GM12878 (cell line): ENCODE data around the gene LIN7A. TPM values are rescaled to one million over a fixed set of nuclear protein-coding genes. Genes with fewer than 3 reads are reported as not detected.

Source experiments
- ATAC-seq: fragments of 200-7000 bp; cut with Tn5 transposase; 3 replicates; pipeline ENCODE4 v1.9.1; 2020; ENCODE audit warnings: mild to moderate bottlenecking, moderate library complexity
- BruUV-seq: library from RNA; stranded (reverse); fragments of 400-500 nt; replicated peaks from 2 replicates; lab custom pipeline; 2021; lab: Mats Ljungman, UMichigan
- CTCF ChIA-PET: fragments of 300-600 bp; sonication (Branson Sonifier 250); formaldehyde crosslinking; extraction: SDS; loops from one replicate; lab custom pipeline; 2021; ENCODE audit warnings: inconsistent platforms; lab: Yijun Ruan, JAX
- POLR2A ChIA-PET: fragments of 350-600 bp; formaldehyde crosslinking; extraction: SDS; loops from one replicate; lab custom pipeline; 2021; ENCODE audit warnings: inconsistent platforms; lab: Charles Lee
- RAD21 ChIA-PET: fragments of 300-600 bp; sonication (Branson Sonifier 250); formaldehyde crosslinking; loops from one replicate; lab custom pipeline; 2023; ENCODE audit warnings: antibody characterized with exemption; ENCODE audit not compliant: unreplicated experiment; lab: Charles Lee
- SMC1A ChIA-PET: fragments of 300-600 bp; sonication (Branson Sonifier 250); formaldehyde crosslinking; loops from one replicate; lab custom pipeline; 2023; ENCODE audit not compliant: unreplicated experiment, uncharacterized antibody; lab: Charles Lee
- DNase-seq: peaks from one replicate; pipeline ENCODE4 v3.0.0-alpha.2; 2011; ENCODE audit warnings: low read depth, low spot score
- FAIRE-seq: peaks from 3 replicates; lab custom pipeline; 2011; peaks lifted over from hg19 to GRCh38; lab: Jason Lieb, UNC
- H2AFZ ChIP-seq: 2 replicates; pipeline ENCODE4 v1.6.0; 2011; ENCODE audit warnings: low read depth, low read length, control low read depth; ENCODE audit not compliant: control insufficient read depth
- H3K27ac ChIP-seq: 2 replicates; pipeline ENCODE4 v1.5.1; 2011; ENCODE audit warnings: control low read depth; ENCODE audit not compliant: control insufficient read depth, insufficient read depth
- H3K27me3 ChIP-seq, 2 experiments: replicated peaks in 1 of 2; 2 replicates each; pipeline versions ENCODE4 v1.6.0 to v1.6.1; 2011; ENCODE audit warnings: low read length in 1 of 2; ENCODE audit not compliant: control insufficient read depth in 2 of 2, insufficient read depth in 2 of 2
- H3K36me3 ChIP-seq, 2 experiments: 2 replicates each; pipeline ENCODE4 v1.5.1; 2011; ENCODE audit warnings: low read length in 1 of 2; ENCODE audit not compliant: control insufficient read depth in 2 of 2, insufficient read depth in 2 of 2
- H3K4me1 ChIP-seq: 2 replicates; pipeline ENCODE4 v1.6.1; 2011; ENCODE audit warnings: mild to moderate bottlenecking, low read length, moderate library complexity, mixed read lengths; ENCODE audit not compliant: control insufficient read depth, insufficient read depth
- H3K4me2 ChIP-seq: 2 replicates; pipeline ENCODE4 v1.6.0; 2011; ENCODE audit warnings: control low read depth; ENCODE audit not compliant: control insufficient read depth, insufficient read depth
- H3K4me3 ChIP-seq: fragments of 200-600 bp; sonication (generic); 2 replicates; pipeline ENCODE4 v1.5.1; 2016
- H3K79me2 ChIP-seq: 2 replicates; pipeline ENCODE4 v1.6.0; 2011; ENCODE audit warnings: low read length; ENCODE audit not compliant: control insufficient read depth, insufficient read depth
- H3K9ac ChIP-seq: 2 replicates; pipeline ENCODE4 v1.8.0; 2011; ENCODE audit warnings: low read length, control low read depth, mixed read lengths; ENCODE audit not compliant: control insufficient read depth, insufficient read depth
- H3K9me3 ChIP-seq: replicated peaks from 3 replicates; pipeline ENCODE4 v1.5.1; 2011; ENCODE audit warnings: mild to moderate bottlenecking, low read length; ENCODE audit not compliant: control insufficient read depth, insufficient read depth
- H4K20me1 ChIP-seq: 2 replicates; pipeline ENCODE4 v1.6.0; 2011; ENCODE audit not compliant: control insufficient read depth, insufficient read depth
- BHLHE40 ChIP-seq, 2 experiments: fragments of 450-650 bp in 1 of 2; IDR thresholded peaks; 2 replicates each; pipeline ENCODE4 v1.6.1; 2011 to 2017; ENCODE audit warnings: low read depth in 2 of 2, borderline replicate concordance in 1 of 2, improper control_type of control experiment in 1 of 2, low read length in 1 of 2, mild to moderate bottlenecking in 1 of 2
- BMI1 ChIP-seq: fragments of 450-650 bp; IDR thresholded peaks from 2 replicates; pipeline ENCODE4 v1.6.1; 2016; ENCODE audit warnings: mild to moderate bottlenecking, moderate library complexity, borderline replicate concordance
- CBFB ChIP-seq: IDR thresholded peaks from 2 replicates; pipeline ENCODE4 v1.6.1; 2016; ENCODE audit warnings: antibody characterized with exemption, low read depth
- CBX3 ChIP-seq: fragments of 200-600 bp; sonication (generic); IDR thresholded peaks from 2 replicates; pipeline ENCODE4 v1.6.1; 2016; ENCODE audit warnings: low read depth, borderline replicate concordance
- DPF2 ChIP-seq: fragments of 450-650 bp; IDR thresholded peaks from 2 replicates; pipeline ENCODE4 v1.6.1; 2017; ENCODE audit warnings: mild to moderate bottlenecking
- EED ChIP-seq: sonication (generic); IDR thresholded peaks from 2 replicates; pipeline ENCODE4 v1.6.1; 2016; ENCODE audit warnings: antibody characterized with exemption, low read depth
- FOS ChIP-seq: IDR thresholded peaks from 3 replicates; pipeline ENCODE4 v1.6.1; 2011; ENCODE audit warnings: borderline replicate concordance; ENCODE audit not compliant: insufficient read length; ENCODE audit errors: extremely low read depth
- MEF2A ChIP-seq: IDR thresholded peaks from 2 replicates; pipeline ENCODE4 v1.6.1; 2011; ENCODE audit warnings: low read depth, mild to moderate bottlenecking, low read length, moderate library complexity; ENCODE audit not compliant: insufficient read depth
- SRF ChIP-seq, 2 experiments: IDR thresholded peaks; 2 replicates each; pipeline ENCODE4 v1.6.1; 2011; ENCODE audit warnings: low read depth in 2 of 2, low read length in 2 of 2, mild to moderate bottlenecking in 1 of 2, moderate library complexity in 1 of 2
- ZZZ3 ChIP-seq: IDR thresholded peaks from 2 replicates; pipeline ENCODE4 v1.6.1; 2011; ENCODE audit warnings: low read depth; ENCODE audit not compliant: control insufficient read depth, insufficient read length
- WGBS: methylation state at CpG from one replicate; pipeline ENCODE4 v1.1.6; 2016; ENCODE audit warnings: low lambda C conversion rate; ENCODE audit not compliant: insufficient replicate concordance, insufficient coverage; ENCODE audit errors: missing lambda C conversion rate; 5-methylcytosine and 5-hydroxymethylcytosine counted together
- in situ Hi-C: fragments of 300-500 bp; cut with MboI; formaldehyde crosslinking; loops from 9 replicates; pipeline ENCODE4 v1.14.3; 2018; ENCODE audit warnings: mixed read lengths
- intact Hi-C: fragments of 100-400 bp; cut with micrococcal nuclease; formaldehyde crosslinking; loops from one replicate; pipeline ENCODE4 v1.14.2; 2022; ENCODE audit not compliant: unreplicated experiment
- polyA plus RNA-seq, 11 experiments: library from polyadenylated mRNA; depleted of rRNA in 4 of 11; unstranded in 6 of 11; stranded (reverse) in 5 of 11; fragments of >200 nt; fragmentation: Nextera tagmentation in 4 of 11; fragmentation: Illumina TruSeq in 1 of 11; extraction: Ambion mirVana in 4 of 11; extraction: Trizol in 1 of 11; gene quantifications; 1 replicate in 1 of 11; 2 replicates in 10 of 11; pipeline versions ENCODE4 v1.2.1 to v1.2.3, GENCODE V29; 2011 to 2016; ENCODE audit warnings: inconsistent platforms in 2 of 11, missing spikeins in 2 of 11, low read depth in 1 of 11
- total RNA-seq, 4 experiments: library from RNA; depleted of rRNA in 3 of 4; stranded (reverse); fragments of >200 nt in 3 of 4; fragmentation: Illumina TruSeq in 1 of 4; extraction: Trizol in 1 of 4; gene quantifications; 2 replicates each; pipeline versions ENCODE4 v1.2.1 to v1.2.3, GENCODE V29; 2013 to 2021
- TF ChIP-seq, protein P1 (sequence below): fragments of 450-650 bp; IDR thresholded peaks from 2 replicates; pipeline ENCODE4 v1.6.1; 2017; ENCODE audit warnings: mild to moderate bottlenecking, moderate library complexity

The LIN7A gene
- total and polyA plus RNA-seq, 10 of the 15 experiments (the other 5 are each of a cell fraction or from before 2014, with no cell fraction given): 0.04 to 0.93 (median 0.35) TPM; not detected in 1

DNA sequence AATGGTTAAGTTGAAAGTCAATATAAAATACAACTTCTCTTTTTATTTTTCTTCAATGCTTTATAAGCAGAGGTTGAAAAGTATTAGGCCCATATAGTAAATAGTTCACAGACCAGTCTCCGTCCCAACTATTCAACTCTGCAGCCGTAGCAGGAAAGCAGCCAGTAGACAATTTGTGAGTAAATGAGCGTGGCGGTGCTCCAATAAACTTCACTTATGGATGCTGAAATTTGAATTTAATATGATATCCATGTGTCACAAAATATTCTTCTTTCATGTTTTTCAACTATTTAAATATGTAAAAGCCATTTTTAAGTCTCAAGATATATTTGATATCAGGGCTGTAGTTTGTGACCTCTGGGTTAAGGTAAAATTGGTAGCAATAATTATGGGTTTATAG, 17.7 kb downstream of the LIN7A start:
- no peak overlapping the region for H2AFZ ChIP-seq
- no peak overlapping the region for H3K27ac ChIP-seq
- H3K4me3 ChIP-seq: no peak overlapping the region
- no peak overlapping the region for H3K9ac ChIP-seq
- CTCF ChIA-PET: no interaction called here
- H3K4me1 ChIP-seq: no peaks in the 10 kb centered on the region
- intact Hi-C loops (no loop called here), in situ Hi-C loops (no loop called here)
- no peaks in the 10 kb centered on the region for H3K9me3 ChIP-seq
- no peaks in the 10 kb centered on the region for H3K79me2 ChIP-seq
- RAD21 ChIA-PET: no interaction called here
- TF ChIP-seq DPF2 (no peak), MEF2A (no peak), BMI1 (no peak), SRF (IDR thresholded peaks at IDR 0.05; ENCODE audit: low read depth in 2 of 2, low read length in 2 of 2) (no peak), CBFB (no peak), FOS (no peak), EED (no peak), CBX3 (no peak), BHLHE40 (IDR thresholded peaks at IDR 0.05; ENCODE audit: borderline replicate concordance in 1 of 2, low read depth in 2 of 2, low read length in 1 of 2) (no peak), ZZZ3 (no peak)
- TF ChIP-seq, protein P1, sequence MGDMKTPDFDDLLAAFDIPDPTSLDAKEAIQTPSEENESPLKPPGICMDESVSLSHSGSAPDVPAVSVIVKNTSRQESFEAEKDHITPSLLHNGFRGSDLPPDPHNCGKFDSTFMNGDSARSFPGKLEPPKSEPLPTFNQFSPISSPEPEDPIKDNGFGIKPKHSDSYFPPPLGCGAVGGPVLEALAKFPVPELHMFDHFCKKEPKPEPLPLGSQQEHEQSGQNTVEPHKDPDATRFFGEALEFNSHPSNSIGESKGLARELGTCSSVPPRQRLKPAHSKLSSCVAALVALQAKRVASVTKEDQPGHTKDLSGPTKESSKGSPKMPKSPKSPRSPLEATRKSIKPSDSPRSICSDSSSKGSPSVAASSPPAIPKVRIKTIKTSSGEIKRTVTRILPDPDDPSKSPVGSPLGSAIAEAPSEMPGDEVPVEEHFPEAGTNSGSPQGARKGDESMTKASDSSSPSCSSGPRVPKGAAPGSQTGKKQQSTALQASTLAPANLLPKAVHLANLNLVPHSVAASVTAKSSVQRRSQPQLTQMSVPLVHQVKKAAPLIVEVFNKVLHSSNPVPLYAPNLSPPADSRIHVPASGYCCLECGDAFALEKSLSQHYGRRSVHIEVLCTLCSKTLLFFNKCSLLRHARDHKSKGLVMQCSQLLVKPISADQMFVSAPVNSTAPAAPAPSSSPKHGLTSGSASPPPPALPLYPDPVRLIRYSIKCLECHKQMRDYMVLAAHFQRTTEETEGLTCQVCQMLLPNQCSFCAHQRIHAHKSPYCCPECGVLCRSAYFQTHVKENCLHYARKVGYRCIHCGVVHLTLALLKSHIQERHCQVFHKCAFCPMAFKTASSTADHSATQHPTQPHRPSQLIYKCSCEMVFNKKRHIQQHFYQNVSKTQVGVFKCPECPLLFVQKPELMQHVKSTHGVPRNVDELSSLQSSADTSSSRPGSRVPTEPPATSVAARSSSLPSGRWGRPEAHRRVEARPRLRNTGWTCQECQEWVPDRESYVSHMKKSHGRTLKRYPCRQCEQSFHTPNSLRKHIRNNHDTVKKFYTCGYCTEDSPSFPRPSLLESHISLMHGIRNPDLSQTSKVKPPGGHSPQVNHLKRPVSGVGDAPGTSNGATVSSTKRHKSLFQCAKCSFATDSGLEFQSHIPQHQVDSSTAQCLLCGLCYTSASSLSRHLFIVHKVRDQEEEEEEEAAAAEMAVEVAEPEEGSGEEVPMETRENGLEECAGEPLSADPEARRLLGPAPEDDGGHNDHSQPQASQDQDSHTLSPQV: no peak
- no peak overlapping the region for H3K4me2 ChIP-seq
- H3K27me3 ChIP-seq: no peaks in the 10 kb centered on the region
- ATAC-seq (no peak), FAIRE-seq (no peak), DNase-seq (no peak)
- SMC1A ChIA-PET: no interaction called here
- WGBS: 84% methylated on average over 4 of the region's 4 CpGs
- H4K20me1 ChIP-seq: no peaks in the 10 kb centered on the region
- no peaks in the 10 kb centered on the region for H3K36me3 ChIP-seq
- BruUV-seq: no TSS peak
- POLR2A ChIA-PET: no interaction called here
